ENCODE measurements around the gene ARNT2. TPM values are rescaled to one million over a fixed set of nuclear protein-coding genes. Genes with fewer than 3 reads are reported as not detected.

Gene ARNT2
- total and polyA plus RNA-seq, 10 of the 15 experiments (the other 5 are each of a cell fraction or from before 2014, with no cell fraction given) = 0.07 to 0.49 (median 0.09) TPM; not detected in 6

DNA sequence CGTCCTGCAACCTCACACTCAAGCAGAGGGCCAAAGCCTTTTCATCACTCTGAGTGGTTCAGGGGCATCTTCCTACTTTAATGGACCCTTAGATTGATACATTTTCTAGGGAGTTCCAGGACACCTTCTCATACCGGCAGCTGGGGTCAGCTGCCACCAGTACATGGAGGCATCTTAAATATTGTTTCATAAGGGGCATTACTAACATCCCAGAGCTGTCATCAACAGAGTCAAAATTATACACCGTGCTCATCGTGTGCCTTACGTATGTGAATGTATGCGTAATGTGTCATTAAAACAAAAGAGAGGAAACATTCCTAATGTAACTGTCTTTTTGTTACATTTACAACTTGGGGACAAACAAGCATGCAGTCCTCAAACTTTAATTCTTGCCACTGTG lies 57.9 kb downstream of the ARNT2 start:
- no TSS peak for BruUV-seq (replicated peaks)
- Histone ChIP-seq H3K9ac (ENCODE audit: control insufficient read depth, insufficient read depth, low read length) (no peak overlapping the region), H3K79me2 (ENCODE audit: control insufficient read depth, insufficient read depth, low read length) (no peaks in the 10 kb centered on the region), H3K4me3 (no peak overlapping the region), H4K20me1 (ENCODE audit: control insufficient read depth, insufficient read depth) (no peaks in the 10 kb centered on the region), H3K27me3 (replicated peaks in 1 of 2; ENCODE audit: control insufficient read depth in 2 of 2, insufficient read depth in 2 of 2, low read length in 1 of 2) (0 out of 4 replicates have a peak, but pooled peaks cover 0 to 3% of the 10 kb centered on the region in 2 experiments), H3K27ac (ENCODE audit: control insufficient read depth, insufficient read depth) (no peak overlapping the region), H3K4me1 (ENCODE audit: control insufficient read depth, insufficient read depth, low read length) (no peaks in the 10 kb centered on the region), H3K36me3 (ENCODE audit: control insufficient read depth in 2 of 2, insufficient read depth in 2 of 2, low read length in 1 of 2) (no peaks in the 10 kb centered on the region), H3K9me3 (replicated peaks; ENCODE audit: control insufficient read depth, insufficient read depth, low read length) (no peaks in the 10 kb centered on the region), H3K4me2 (ENCODE audit: control insufficient read depth, insufficient read depth) (no peak overlapping the region), H2AFZ (ENCODE audit: control insufficient read depth, low read depth, low read length) (no peak overlapping the region)
- POLR2A ChIA-PET = no interaction called here
- in situ Hi-C loops (cut with MboI) = no loop called here
- intact Hi-C loops (cut with micrococcal nuclease; ENCODE audit: unreplicated experiment) = no loop called here
- WGBS (ENCODE audit: insufficient coverage, insufficient replicate concordance, low lambda C conversion rate, missing lambda C conversion rate) = 61% methylated on average over 6 of the region's 6 CpGs
- FAIRE-seq = no peak
- DNase-seq (ENCODE audit: low read depth, low spot score) = no peak
- RAD21 ChIA-PET (ENCODE audit: unreplicated experiment) = interaction anchor here (1.0 kb wide), 1 partner anchor 314 kb away, joined by 3 read pairs; no protein-coding TSS in a partner anchor
- TF ChIP-seq CEBPB (IDR thresholded peaks at IDR 0.05; ENCODE audit: borderline replicate concordance in 1 of 2, low read depth in 2 of 2, low read length in 2 of 2) (no peak), MTA3 (IDR thresholded peaks at IDR 0.05; ENCODE audit: borderline replicate concordance, low read length) (no peak), MYB (IDR thresholded peaks at IDR 0.05; ENCODE audit: borderline replicate concordance, low read depth, low read length) (no peak), STAT3 (IDR thresholded peaks at IDR 0.05; ENCODE audit: low read depth, low read length) (no peak), FOS (IDR thresholded peaks at IDR 0.05; ENCODE audit: borderline replicate concordance, extremely low read depth, insufficient read length) (no peak), BHLHE40 (IDR thresholded peaks at IDR 0.05; ENCODE audit: borderline replicate concordance in 1 of 2, low read depth in 2 of 2, low read length in 1 of 2) (no peak), BRCA1 (IDR thresholded peaks at IDR 0.05; ENCODE audit: low read depth, low read length) (no peak), RUNX3 (IDR thresholded peaks at IDR 0.05; ENCODE audit: low read length) (no peak), CREB1 (IDR thresholded peaks at IDR 0.05; ENCODE audit: low read depth) (no peak), NRF1 (conservative IDR thresholded peaks at IDR 0.05; ENCODE audit: low read depth, low read length) (no peak), IKZF2 (IDR thresholded peaks at IDR 0.05) (no peak), HDAC6 (IDR thresholded peaks at IDR 0.05; ENCODE audit: unreplicated experiment) (no peak), EP300 (IDR thresholded peaks at IDR 0.05; ENCODE audit: borderline replicate concordance in 1 of 2, control insufficient read depth in 1 of 2, low read depth in 2 of 2, low read length in 2 of 2) (no peak), NFIC (IDR thresholded peaks at IDR 0.05; ENCODE audit: low read depth, low read length) (no peak), RCOR1 (conservative IDR thresholded peaks at IDR 0.05; ENCODE audit: low read depth, low read length) (no peak), KDM1A (IDR thresholded peaks at IDR 0.05; ENCODE audit: borderline replicate concordance) (no peak)
- TF ChIP-seq, protein P1, sequence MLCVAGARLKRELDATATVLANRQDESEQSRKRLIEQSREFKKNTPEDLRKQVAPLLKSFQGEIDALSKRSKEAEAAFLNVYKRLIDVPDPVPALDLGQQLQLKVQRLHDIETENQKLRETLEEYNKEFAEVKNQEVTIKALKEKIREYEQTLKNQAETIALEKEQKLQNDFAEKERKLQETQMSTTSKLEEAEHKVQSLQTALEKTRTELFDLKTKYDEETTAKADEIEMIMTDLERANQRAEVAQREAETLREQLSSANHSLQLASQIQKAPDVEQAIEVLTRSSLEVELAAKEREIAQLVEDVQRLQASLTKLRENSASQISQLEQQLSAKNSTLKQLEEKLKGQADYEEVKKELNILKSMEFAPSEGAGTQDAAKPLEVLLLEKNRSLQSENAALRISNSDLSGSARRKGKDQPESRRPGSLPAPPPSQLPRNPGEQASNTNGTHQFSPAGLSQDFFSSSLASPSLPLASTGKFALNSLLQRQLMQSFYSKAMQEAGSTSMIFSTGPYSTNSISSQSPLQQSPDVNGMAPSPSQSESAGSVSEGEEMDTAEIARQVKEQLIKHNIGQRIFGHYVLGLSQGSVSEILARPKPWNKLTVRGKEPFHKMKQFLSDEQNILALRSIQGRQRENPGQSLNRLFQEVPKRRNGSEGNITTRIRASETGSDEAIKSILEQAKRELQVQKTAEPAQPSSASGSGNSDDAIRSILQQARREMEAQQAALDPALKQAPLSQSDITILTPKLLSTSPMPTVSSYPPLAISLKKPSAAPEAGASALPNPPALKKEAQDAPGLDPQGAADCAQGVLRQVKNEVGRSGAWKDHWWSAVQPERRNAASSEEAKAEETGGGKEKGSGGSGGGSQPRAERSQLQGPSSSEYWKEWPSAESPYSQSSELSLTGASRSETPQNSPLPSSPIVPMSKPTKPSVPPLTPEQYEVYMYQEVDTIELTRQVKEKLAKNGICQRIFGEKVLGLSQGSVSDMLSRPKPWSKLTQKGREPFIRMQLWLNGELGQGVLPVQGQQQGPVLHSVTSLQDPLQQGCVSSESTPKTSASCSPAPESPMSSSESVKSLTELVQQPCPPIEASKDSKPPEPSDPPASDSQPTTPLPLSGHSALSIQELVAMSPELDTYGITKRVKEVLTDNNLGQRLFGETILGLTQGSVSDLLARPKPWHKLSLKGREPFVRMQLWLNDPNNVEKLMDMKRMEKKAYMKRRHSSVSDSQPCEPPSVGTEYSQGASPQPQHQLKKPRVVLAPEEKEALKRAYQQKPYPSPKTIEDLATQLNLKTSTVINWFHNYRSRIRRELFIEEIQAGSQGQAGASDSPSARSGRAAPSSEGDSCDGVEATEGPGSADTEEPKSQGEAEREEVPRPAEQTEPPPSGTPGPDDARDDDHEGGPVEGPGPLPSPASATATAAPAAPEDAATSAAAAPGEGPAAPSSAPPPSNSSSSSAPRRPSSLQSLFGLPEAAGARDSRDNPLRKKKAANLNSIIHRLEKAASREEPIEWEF (IDR thresholded peaks at IDR 0.05; ENCODE audit: insufficient replicate concordance, low read depth, low read length) = no peak
- TF ChIP-seq, protein P2, sequence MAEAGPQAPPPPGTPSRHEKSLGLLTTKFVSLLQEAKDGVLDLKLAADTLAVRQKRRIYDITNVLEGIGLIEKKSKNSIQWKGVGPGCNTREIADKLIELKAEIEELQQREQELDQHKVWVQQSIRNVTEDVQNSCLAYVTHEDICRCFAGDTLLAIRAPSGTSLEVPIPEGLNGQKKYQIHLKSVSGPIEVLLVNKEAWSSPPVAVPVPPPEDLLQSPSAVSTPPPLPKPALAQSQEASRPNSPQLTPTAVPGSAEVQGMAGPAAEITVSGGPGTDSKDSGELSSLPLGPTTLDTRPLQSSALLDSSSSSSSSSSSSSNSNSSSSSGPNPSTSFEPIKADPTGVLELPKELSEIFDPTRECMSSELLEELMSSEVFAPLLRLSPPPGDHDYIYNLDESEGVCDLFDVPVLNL (IDR thresholded peaks at IDR 0.05; ENCODE audit: low read depth, low read length) = no peak
- no peak for ATAC-seq
- CTCF ChIA-PET = no interaction called here
- SMC1A ChIA-PET (ENCODE audit: uncharacterized antibody, unreplicated experiment) = no interaction called here

All from GM12878 (cell line).